Measurements from ENCODE around the gene FAM236D.
"Not testable (repeated sequence)": the region's sequence is repeated elsewhere in the genome, so short reads cannot be mapped to it uniquely, and the experiment has no call there.

The FAM236D gene

DNA sequence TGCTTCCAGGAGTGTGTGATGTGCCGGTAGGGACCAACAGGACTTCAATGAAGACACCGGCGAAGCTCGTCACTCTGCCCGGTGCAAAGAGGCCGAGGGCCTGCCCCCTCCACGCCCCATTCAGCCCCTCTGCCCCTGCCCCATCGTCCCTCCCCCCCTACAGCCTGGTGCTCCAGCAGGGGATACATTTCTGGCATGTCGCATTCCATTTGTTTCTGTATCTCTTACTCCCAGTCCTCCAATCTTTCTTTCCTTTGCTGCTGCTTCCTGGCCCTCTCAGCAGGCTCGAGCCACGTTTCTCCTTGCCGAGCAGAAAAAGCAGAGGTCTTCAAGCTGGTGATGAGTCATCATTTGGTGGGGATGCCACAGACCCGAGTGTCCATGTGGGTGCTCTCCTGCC is at the start of gene FAM236D:
TSS of gene FAM236D (minus strand) at position 101 of the 400 bp plus-strand sequence. CDS start at position 1, 100 bp downstream.
- not testable (repeated sequence) for DNase-seq (ENCODE audit: low read depth, low spot score)

DNA sequence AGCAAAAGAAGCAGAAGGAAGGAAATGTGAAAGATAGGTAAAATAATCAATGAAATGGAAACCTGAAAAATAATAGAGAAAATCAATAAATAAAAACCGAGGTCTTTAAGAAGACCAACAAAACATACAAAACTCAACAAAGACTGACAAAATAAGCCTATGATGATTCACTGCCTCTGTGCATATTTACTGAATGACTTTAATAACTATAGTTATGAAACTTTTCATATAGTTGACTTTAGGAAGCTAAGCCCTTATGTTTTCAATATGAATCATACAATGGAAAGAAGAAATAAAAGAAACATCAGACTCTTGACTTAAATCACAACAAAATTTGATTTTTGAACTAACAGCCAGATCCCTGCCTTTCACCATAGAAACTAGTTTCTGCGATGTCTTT is 29.5 kb upstream of the FAM236D start:
- DNase-seq (ENCODE audit: low read depth, low spot score) = not testable (repeated sequence)

GRCh38 chrX:72830701-72831100 is 22.7 kb upstream of the FAM236D start:
- DNase-seq (ENCODE audit: low read depth, low spot score) = not testable (repeated sequence)

- DNase-seq (ENCODE audit: low read depth, low spot score) = not testable (repeated sequence)
Measured at GRCh38 chrX:72790390-72790789, 17.6 kb downstream of the FAM236D start.

DNA sequence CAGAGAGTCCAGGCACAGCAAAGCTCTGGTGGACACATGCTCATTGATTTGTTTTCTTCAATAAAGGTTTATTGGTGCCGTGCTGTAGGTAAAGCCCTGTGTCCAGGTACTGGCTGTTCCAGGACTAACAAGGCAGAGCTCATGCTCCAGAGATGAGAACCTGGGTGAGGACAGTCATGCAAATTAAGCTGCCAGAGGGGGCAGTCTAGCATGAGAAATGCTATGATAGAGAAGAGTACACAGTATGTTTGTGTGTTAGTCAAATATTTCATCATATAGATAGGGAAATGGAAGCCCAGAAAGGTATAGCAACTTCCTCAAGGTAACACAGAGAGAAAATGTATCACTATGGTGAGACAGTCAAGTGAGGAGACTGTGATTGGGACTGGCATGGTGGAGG is 19.9 kb downstream of the FAM236D start:
- not testable (repeated sequence) for DNase-seq (ENCODE audit: low read depth, low spot score)

DNA sequence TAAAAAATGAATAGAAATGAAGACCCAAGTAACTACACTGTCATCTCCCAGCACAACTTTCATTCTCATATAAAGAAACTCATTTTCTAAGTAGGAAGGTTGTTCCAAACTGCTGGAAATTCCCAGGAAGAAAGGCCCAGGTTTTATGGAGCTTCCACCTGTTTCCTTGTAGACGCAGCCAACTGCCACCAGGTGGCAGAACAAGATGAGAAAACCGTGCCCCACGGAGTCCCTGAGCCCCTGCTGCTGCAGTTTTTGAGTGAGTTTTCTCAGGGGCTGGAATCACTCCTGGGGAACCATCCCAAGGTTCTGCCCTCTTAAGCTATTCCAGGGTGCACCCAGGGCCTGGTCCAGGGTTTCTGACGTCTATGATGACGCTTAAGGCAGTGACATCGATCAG is 24.0 kb downstream of the FAM236D start:
- not testable (repeated sequence) for DNase-seq (ENCODE audit: low read depth, low spot score)

- not testable (repeated sequence) for DNase-seq (ENCODE audit: low read depth, low spot score)
Measured at GRCh38 chrX:72783365-72783936, 24.6 kb downstream of the FAM236D start.

DNA sequence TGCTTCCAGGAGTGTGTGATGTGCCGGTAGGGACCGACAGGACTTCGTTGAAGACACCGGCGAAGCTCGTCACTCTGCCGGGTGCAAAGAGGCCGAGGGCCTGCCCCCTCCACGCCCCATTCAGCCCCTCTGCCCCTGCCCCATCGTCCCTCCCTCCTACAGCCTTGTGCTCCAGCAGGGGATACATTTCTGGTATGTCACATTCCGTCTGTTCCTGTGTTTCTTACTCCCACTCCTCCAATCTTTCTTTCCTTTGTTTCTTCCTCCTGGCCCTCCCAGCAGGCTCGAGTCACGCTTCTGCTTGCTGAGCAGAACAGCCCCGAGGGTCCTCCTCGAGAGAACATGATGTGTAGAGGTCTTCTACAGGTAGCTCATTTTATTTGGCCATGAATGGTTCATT is 25.4 kb downstream of the FAM236D start, which contains the start of gene FAM236B:
TSS of gene FAM236B (minus strand) at position 101 of the 400 bp plus-strand sequence. CDS start at position 1, 100 bp downstream.
- not testable (repeated sequence) for DNase-seq (ENCODE audit: low read depth, low spot score)

GRCh38 chrX:72778146-72778545 is 29.9 kb downstream of the FAM236D start:
- not testable (repeated sequence) for DNase-seq (ENCODE audit: low read depth, low spot score)

DNA sequence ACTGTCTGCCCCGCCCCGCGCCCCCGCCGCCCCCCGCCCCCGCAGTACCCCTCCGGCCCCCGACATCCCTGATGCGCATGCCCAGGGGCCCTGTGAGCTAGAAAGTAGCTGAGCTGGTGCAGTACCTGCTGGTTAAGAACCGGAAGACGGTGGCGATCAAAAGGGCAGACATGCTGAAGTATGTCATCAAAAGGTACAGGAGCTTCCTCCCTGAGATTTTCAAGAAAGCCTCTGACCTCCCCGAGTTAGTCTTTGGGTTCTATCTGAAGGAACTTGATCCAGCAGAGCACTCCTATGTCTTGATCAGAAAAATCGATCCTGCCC is 30.6 kb downstream of the FAM236D start:
- DNase-seq (ENCODE audit: low read depth, low spot score) = not testable (repeated sequence)

DNA sequence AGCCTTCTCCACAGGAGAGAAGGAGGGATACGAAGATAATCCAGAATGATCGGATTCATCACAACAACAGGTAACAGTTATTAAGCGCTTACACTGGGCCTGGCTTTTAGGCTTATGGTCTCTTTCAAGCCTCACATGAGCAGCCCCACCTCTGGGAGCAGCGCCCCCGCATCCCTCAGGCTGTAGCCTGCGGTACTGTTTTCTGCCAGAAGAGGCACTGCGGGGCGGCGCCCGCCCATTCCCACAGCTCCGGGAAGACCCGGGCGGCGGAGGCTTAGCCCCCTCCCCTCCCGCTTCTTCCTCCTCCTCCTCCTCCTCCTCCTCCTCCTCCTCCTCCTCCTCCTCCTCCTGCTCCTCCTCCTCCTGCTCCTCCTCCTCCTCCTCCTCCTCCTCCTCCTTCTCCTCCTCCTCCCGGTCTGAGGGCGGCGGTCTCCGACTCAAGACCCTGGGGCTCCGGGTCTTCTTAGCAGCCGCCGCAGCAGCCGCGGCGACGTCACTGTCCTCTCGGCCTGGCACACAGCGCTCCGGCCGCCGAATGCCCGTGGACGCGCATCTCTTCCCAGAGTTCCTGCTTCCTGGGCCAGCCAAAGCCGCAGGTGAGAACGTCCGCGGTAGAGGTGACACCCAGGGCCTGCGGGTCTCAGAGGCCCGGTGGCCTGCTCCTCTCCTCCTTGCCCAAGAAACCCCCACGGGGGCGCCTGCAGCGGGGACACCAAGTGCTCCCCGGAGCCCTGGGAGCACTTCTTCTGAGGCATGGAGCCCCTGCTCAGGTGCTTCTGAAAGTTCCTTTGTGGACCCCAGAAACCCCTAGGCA is 31.1 kb downstream of the FAM236D start, which contains the start of gene DMRTC1B:
TSS of gene DMRTC1B (plus strand) at position 238 of the 814 bp plus-strand sequence. CDS start 68,246 bp downstream, outside the sequence.
- not testable (repeated sequence) for DNase-seq (ENCODE audit: low read depth, low spot score)

DNA sequence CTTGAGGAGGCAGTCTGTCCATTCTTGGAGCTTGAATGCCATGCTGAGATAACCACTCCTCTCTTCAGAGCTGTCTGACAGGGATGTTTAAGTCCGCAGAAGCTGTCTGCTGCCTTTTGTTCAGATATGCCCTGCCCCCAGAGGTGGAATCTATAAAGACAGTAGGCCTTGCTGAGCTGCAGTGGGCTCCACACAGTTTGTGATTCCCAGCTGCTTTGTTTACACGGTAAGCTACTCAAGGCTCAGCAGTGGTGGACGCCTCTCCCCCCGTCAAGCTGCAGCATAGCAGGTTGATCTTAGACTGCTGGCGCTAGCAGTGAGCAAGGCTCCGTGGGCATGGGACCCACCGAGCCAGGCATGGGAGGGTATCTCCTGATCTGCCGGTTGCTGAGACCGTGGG is 47.6 kb downstream of the FAM236D start:
- DNase-seq (ENCODE audit: low read depth, low spot score) = not testable (repeated sequence)
